Activated naive CD4-positive, alpha-beta T cell treated with anti-CD3 and anti-CD28 coated beads, Interleukin-2, amount 50 U/mL, for 16 hours (primary cell): ENCODE results near the gene XYLT2.

Experiments
- DNase-seq: peaks from one replicate; pipeline ENCODE4 v3.0.0-alpha.2; 2020

XYLT2 gene

DNA sequence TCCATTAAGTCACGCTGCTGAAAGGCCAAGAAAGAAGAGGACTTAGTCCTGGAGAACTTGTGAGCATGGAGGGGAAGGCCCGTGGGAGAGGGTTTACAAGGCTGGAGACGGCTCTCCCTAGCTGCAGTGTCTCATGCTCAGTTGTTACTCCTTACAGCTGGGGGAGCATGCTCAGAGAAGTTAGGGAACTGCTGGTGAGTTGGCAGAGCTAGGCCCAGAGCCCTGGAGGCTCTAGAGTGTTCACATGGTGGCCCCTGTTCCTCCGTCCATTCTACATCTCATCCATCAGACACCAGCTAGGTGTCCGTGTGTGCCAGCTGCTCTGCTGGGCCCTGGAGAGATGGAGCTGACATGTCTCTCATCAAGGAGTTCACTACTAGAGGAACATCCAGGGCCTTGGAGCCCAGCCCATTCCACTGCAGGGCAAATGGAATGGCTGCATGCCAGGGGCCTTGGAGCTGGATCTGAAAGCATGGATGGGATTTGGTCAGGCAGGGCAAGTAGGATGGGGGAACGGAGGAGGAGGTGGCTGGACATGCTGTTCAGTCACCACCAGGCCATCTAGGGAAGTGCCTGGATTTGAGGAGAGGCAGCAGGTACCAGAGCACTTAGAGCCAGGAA lies 6.3 kb downstream of the XYLT2 start:
- no peak for DNase-seq

GRCh38 chr17:50352693-50353599 lies 7.0 kb downstream of the XYLT2 start:
- no peak for DNase-seq

- DNase-seq = no peak
These were observed 7.8 kb downstream of the XYLT2 start for GRCh38 chr17:50353600-50354195.

GRCh38 chr17:50354198-50354597 lies 8.3 kb downstream of the XYLT2 start:
- DNase-seq = no peak

- DNase-seq = no peak
These were observed 8.8 kb downstream of the XYLT2 start for GRCh38 chr17:50354776-50355175.

- no peak for DNase-seq
These were observed 9.4 kb downstream of the XYLT2 start for GRCh38 chr17:50355336-50355700.

DNA sequence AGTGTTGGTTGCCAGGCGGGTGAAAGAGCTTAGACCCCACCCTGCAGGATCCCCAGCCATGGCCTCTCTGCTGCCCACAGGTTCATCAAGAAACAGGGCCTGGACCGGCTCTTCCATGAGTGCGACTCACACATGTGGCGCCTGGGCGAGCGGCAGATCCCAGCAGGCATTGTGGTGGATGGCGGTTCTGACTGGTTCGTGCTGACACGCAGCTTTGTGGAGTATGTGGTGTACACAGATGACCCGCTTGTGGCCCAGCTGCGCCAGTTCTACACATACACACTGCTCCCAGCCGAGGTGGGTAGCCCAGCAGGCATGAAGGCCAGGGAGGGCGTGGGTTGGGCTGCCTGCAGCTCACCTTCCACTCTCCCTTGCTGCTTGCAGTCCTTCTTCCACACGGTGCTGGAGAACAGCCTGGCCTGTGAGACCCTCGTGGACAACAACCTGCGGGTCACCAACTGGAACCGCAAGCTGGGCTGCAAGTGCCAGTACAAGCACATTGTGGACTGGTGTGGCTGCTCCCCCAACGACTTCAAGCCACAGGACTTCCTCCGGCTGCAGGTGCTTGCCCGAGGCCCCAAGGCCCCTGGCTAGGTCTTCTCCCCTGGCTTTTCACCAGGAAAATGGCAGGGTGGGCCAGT lies 9.9 kb downstream of the XYLT2 start:
- DNase-seq = no peak

GRCh38 chr17:50356418-50356817 lies 10.5 kb downstream of the XYLT2 start:
- DNase-seq = no peak

GRCh38 chr17:50356892-50357510 lies 11.1 kb downstream of the XYLT2 start:
- DNase-seq = no peak

DNA sequence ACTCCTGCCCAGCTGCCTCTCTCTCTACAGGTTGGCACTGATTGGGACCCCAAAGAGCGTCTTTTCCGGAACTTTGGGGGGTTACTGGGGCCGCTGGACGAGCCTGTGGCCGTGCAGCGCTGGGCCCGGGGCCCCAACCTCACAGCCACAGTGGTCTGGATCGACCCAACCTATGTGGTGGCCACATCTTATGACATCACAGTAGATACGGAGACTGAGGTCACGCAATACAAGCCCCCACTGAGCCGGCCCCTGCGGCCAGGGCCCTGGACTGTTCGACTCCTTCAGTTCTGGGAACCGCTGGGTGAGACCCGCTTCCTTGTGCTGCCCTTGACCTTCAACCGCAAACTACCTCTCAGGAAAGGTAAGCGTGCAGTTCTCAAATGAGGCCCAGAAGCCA lies 12.3 kb downstream of the XYLT2 start:
- DNase-seq = no peak

DNA sequence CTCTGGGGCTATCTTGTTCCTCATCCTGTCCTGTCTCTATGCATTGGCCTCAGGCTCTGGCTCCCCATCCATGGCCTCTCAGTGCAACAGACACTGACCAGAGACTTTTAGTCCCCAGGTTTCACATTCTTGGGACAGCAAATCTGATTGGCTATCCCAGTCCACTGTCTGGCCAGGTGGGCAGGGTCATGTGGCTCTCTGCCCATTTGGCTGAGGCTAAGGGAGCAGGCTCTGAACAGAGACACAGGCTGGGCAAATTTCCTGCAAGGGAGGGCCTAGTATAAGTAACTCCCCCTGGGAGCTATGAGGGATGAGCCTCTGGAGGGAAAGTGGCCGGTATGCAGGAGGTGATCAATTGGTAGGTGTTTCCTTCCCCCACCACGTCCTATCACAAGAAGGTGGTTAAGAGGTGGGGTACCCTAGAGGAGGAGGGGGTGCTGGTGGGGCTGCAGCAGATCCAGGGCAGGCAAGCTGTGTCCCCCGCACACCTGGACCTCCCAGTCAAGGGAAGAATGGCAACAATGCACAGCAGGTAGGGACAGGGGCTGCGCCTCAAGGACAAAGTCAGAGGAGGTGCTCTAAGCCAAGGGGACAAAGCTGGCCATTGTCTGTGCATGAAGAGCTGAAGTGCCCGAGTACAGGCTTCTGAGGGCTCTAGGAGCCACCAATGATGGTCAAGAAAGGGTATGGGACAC lies 13.2 kb downstream of the XYLT2 start:
- DNase-seq = no peak

DNA sequence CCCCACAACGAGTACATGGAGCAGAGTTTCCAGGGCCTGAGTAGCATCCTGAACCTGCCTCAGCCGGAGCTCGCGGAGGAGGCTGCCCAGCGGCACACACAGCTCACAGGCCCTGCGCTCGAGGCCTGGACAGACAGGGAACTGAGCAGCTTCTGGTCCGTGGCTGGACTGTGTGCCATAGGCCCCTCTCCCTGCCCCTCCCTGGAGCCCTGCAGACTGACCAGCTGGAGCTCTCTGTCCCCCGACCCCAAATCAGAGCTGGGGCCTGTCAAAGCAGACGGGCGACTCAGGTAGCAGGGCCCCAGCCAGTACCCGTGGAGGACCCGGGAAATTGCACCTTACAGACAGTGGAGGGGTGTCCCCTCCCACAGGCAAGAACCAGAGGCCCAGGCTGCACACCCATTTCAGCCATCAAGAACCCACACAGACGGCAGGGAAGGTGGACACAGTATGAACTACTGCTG lies 14.1 kb downstream of the XYLT2 start:
- no peak for DNase-seq

GRCh38 chr17:50360486-50361115 lies 14.7 kb downstream of the XYLT2 start:
- DNase-seq = no peak

DNA sequence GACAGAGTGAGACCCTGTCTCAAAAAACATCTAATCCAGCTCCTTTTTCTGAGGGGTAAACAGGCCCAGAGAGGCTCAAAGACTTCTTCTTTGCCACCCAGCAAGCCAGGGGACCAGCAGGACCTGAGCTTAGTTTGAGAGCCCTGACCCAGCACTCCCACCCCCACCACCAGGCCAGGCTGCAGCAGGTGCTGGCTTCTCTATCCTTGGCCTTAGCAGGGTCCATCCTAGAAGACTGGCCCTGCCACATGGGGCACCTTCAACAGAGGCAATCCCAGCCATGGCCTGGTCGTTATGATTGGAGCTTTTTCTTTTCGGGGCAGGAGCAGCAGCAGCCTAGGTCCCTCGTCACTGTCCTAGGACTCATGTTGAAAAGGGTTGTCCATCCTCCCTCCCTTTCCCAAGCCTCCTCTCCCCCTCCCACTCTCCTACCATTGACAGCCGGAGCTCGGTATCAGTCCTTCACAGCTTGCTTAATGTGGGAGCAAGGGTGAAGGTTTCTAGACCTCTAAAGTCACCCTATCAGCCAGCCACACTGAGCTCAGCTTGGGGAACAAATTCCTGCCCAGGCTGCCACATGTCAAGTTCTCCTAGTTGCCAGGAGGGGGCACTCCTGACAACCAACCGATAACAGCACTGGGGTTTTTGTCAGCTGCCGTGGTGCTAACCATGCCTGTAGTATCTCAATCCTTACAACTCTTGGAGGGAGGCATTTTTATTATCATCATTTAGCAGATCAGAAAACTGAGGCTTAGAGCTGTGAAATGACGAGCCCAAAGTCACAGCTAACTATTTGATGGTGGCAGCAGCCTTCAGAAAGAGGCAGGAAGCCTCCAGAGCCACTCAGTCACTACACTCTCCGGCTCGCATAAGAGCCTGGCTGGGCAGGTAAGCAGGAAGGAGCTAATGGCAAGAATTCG lies 15.9 kb downstream of the XYLT2 start:
- peak; percentile 60 for DNase-seq

DNA sequence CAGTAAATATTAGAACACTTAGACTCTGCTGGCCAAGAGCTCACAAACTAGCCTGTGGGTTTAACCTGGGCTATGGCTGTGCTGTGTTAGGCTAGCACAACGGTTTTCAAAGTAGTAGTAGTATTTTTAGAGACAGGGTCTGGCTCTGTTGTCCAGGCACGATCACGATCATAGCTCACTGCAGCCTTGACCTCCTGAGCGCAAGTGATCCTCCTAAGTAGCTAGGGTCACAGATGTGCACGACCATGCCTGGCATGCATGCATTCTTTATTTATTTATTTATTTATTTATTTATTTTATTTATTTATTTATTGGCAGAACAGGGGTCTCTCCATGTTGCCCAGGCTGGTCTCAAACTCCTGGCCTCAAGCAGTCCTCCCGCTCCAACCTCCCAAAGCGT lies 16.7 kb downstream of the XYLT2 start:
- no peak for DNase-seq

DNA sequence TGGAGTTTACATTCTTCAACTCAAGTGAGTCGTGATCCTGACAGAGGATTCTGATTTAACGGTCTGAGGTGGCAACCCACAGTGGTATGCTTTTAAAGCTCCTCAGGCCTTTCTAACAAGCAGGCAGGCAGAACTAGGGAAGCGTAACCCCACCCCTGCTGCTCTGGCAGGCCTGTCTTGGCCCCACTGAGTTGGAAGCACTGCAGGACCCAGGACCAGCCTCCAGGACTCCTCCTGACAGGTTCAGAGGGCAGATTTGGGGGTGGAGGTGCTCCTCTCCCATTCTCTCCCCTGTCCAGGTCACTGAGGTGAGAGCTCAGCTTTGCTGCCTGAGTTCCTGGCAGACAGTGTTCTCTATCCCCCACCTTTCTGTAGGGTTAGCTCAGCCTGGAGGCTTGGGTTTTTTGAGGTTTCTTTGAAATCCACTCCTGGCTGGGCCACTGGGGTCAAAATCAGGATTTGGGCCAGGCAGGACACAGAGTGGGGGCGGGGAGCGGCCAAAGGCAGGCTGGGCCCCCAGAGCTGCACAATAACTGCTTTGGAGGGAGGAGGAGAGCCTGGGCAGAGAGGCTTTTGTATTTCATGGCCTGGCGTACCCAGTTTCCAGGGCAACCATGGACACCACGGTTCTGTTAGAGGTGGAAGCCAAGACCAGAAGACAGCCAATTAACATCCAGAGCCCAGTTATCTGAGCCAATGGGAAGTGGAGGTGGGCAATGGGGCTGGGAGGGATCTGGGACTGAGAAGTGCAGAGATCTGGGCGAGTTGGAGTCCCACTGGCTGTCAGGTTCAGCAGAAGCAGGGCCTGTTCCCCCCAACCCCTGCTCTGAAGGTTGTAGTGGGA lies 17.5 kb downstream of the XYLT2 start:
- no peak for DNase-seq

GRCh38 chr17:50364061-50364458 lies 18.1 kb downstream of the XYLT2 start:
- no peak for DNase-seq

GRCh38 chr17:50364715-50365114 lies 18.8 kb downstream of the XYLT2 start:
- DNase-seq = no peak

GRCh38 chr17:50365165-50365564 lies 19.2 kb downstream of the XYLT2 start:
- no peak for DNase-seq
